H1 (cell line): ENCODE data around the gene ATP5ME. TPM values are rescaled to one million over a fixed set of nuclear protein-coding genes. Genes with fewer than 3 reads are reported as not detected.

Experiments
- CTCF ChIA-PET: fragments of 300-600 bp; sonication (Branson Sonifier 250); formaldehyde crosslinking; loops from one replicate; lab custom pipeline; 2021; ENCODE audit not compliant: partially characterized antibody; lab: Charles Lee
- POLR2A ChIA-PET: fragments of 300-600 bp; sonication (Branson Sonifier 250); formaldehyde crosslinking; loops from one replicate; lab custom pipeline; 2021; ENCODE audit warnings: inconsistent platforms; ENCODE audit not compliant: partially characterized antibody; lab: Charles Lee
- DNase-seq, 2 experiments: peaks; one replicate each; pipeline versions ENCODE4 v3.0.0 to v3.0.0-alpha.2; 2010 to 2022; ENCODE audit warnings: low spot score in 2 of 2, low read depth in 1 of 2, mixed read lengths in 1 of 2
- FAIRE-seq: peaks from 2 replicates; lab custom pipeline; 2011; peaks lifted over from hg19 to GRCh38; lab: Jason Lieb, UNC
- H2AFZ ChIP-seq: 2 replicates; pipeline ENCODE4 v1.8.1; 2012; ENCODE audit warnings: low read length, inconsistent platforms
- H2AK5ac ChIP-seq: 2 replicates; pipeline ENCODE4 v1.6.1; 2013; ENCODE audit warnings: low read depth, low read length
- H2BK120ac ChIP-seq: replicated peaks from 2 replicates; pipeline ENCODE3; 2013; ENCODE audit warnings: low read depth, low read length, inconsistent platforms
- H2BK12ac ChIP-seq: 2 replicates; pipeline ENCODE4 v1.6.1; 2013; ENCODE audit warnings: low read depth, low read length
- H2BK15ac ChIP-seq: 2 replicates; pipeline ENCODE4 v1.6.1; 2013; ENCODE audit warnings: low read length
- H2BK20ac ChIP-seq: 2 replicates; pipeline ENCODE4 v1.6.1; 2013; ENCODE audit warnings: low read length
- H2BK5ac ChIP-seq: 2 replicates; pipeline ENCODE4 v1.6.1; 2013; ENCODE audit warnings: low read depth, low read length
- H3K14ac ChIP-seq: 2 replicates; pipeline ENCODE4 v1.6.1; 2013; ENCODE audit warnings: inconsistent platforms; ENCODE audit not compliant: insufficient read length
- H3K18ac ChIP-seq: 2 replicates; pipeline ENCODE4 v1.6.1; 2013; ENCODE audit warnings: low read length; ENCODE audit errors: extremely low read depth
- H3K23ac ChIP-seq: 2 replicates; pipeline ENCODE4 v1.6.1; 2013; ENCODE audit warnings: inconsistent platforms; ENCODE audit not compliant: insufficient read length
- H3K23me2 ChIP-seq: 2 replicates; pipeline ENCODE4 v1.6.1; 2013; ENCODE audit warnings: low read depth, low read length
- H3K27ac ChIP-seq: 2 replicates; pipeline ENCODE4 v1.6.1; 2011; ENCODE audit warnings: low read depth, low read length, inconsistent platforms
- H3K27me3 ChIP-seq, 4 experiments: replicated peaks in 1 of 4; 1 replicate in 1 of 4; 2 replicates in 3 of 4; pipeline versions ENCODE4 v1.6.1 to v1.8.1; 2011 to 2013; ENCODE audit warnings: low read length in 3 of 4, mild to moderate bottlenecking in 3 of 4, inconsistent platforms in 2 of 4, mixed read lengths in 2 of 4, moderate library complexity in 1 of 4; ENCODE audit not compliant: control insufficient read depth in 3 of 4, insufficient read depth in 3 of 4; ENCODE audit errors: extremely low read depth in 1 of 4
- H3K36me3 ChIP-seq, 4 experiments: 2 replicates each; pipeline versions ENCODE4 v1.6.1 to v1.8.1; 2011 to 2013; ENCODE audit warnings: mild to moderate bottlenecking in 4 of 4, low read length in 3 of 4, moderate library complexity in 2 of 4, control low read depth in 1 of 4, inconsistent platforms in 1 of 4; ENCODE audit not compliant: insufficient read depth in 4 of 4, control insufficient read depth in 2 of 4
- H3K4ac ChIP-seq: replicated peaks from 2 replicates; pipeline ENCODE3; 2013; ENCODE audit warnings: low read length, low read depth, mixed read lengths, inconsistent platforms; ENCODE audit not compliant: insufficient read length
- H3K4me1 ChIP-seq, 4 experiments: replicated peaks in 1 of 4; 1 replicate in 1 of 4; 2 replicates in 3 of 4; pipeline versions ENCODE4 v1.6.1 to v1.8.1; 2011 to 2013; ENCODE audit warnings: low read length in 3 of 4, inconsistent platforms in 2 of 4, mixed read lengths in 1 of 4; ENCODE audit not compliant: insufficient read depth in 4 of 4, control insufficient read depth in 3 of 4
- H3K4me2 ChIP-seq, 2 experiments: 2 replicates each; pipeline versions ENCODE4 v1.6.1 to v1.8.1; 2011 to 2013; ENCODE audit warnings: low read depth in 2 of 2, low read length in 2 of 2, control low read depth in 1 of 2, inconsistent platforms in 1 of 2, mild to moderate bottlenecking in 1 of 2; ENCODE audit not compliant: insufficient read depth in 1 of 2
- H3K4me3 ChIP-seq, 4 experiments: fragments of 200-600, 300-600 bp in 1 of 4; sonication (generic), shearing (Covaris generic), sonication (Bioruptor Twin) in 1 of 4; 2 replicates each; pipeline versions ENCODE4 v1.5.1 to v1.8.1; 2011 to 2016; ENCODE audit warnings: low read length in 4 of 4, low read depth in 3 of 4, control low read depth in 2 of 4, inconsistent platforms in 2 of 4, mild to moderate bottlenecking in 2 of 4, mixed read lengths in 1 of 4, moderate library complexity in 1 of 4; ENCODE audit not compliant: insufficient read depth in 2 of 4; ENCODE audit errors: extremely low read depth in 1 of 4
- H3K56ac ChIP-seq: replicated peaks from 2 replicates; pipeline ENCODE3; 2013; ENCODE audit warnings: low read depth, mild to moderate bottlenecking, mixed read lengths, low read length, inconsistent platforms; ENCODE audit not compliant: insufficient read length
- H3K79me1 ChIP-seq: 2 replicates; pipeline ENCODE4 v1.6.1; 2013; ENCODE audit warnings: low read depth, low read length, control low read depth
- H3K79me2 ChIP-seq, 2 experiments: 2 replicates each; pipeline versions ENCODE4 v1.6.1 to v1.8.1; 2012 to 2013; ENCODE audit warnings: low read length in 2 of 2, mild to moderate bottlenecking in 2 of 2, inconsistent platforms in 1 of 2; ENCODE audit not compliant: insufficient read depth in 2 of 2, control insufficient read depth in 1 of 2
- H3K9ac ChIP-seq, 4 experiments: replicated peaks in 1 of 4; 1 replicate in 1 of 4; 2 replicates in 3 of 4; pipeline versions ENCODE4 v1.6.1 to v1.8.1; 2011 to 2013; ENCODE audit warnings: low read depth in 3 of 4, low read length in 3 of 4, control low read depth in 2 of 4, mild to moderate bottlenecking in 2 of 4, moderate library complexity in 2 of 4, inconsistent platforms in 1 of 4; ENCODE audit errors: extremely low read depth in 1 of 4
- H3K9me3 ChIP-seq, 2 experiments: 2 replicates each; pipeline versions ENCODE4 v1.6.1 to v1.8.1; 2012 to 2013; ENCODE audit warnings: mild to moderate bottlenecking in 2 of 2, moderate library complexity in 2 of 2, control low read depth in 1 of 2, inconsistent platforms in 1 of 2, low read depth in 1 of 2, low read length in 1 of 2, mixed read lengths in 1 of 2; ENCODE audit not compliant: insufficient read depth in 2 of 2
- H4K20me1 ChIP-seq, 2 experiments: replicated peaks in 1 of 2; 2 replicates each; pipeline versions ENCODE3 to v1.8.1; 2011 to 2013; ENCODE audit warnings: inconsistent platforms in 2 of 2, low read length in 2 of 2, mild to moderate bottlenecking in 1 of 2; ENCODE audit not compliant: insufficient read depth in 2 of 2, control insufficient read depth in 1 of 2
- H4K5ac ChIP-seq: 2 replicates; pipeline ENCODE4 v1.6.1; 2013; ENCODE audit warnings: low read length, low read depth, mixed read lengths, inconsistent platforms; ENCODE audit not compliant: insufficient read length
- H4K8ac ChIP-seq: 2 replicates; pipeline ENCODE4 v1.8.0; 2013; ENCODE audit warnings: mild to moderate bottlenecking, moderate library complexity, low read length, inconsistent platforms; ENCODE audit not compliant: insufficient read depth; ENCODE audit errors: extremely low read depth
- H4K91ac ChIP-seq: replicated peaks from 2 replicates; pipeline ENCODE3; 2013; ENCODE audit warnings: low read length, mixed read lengths, inconsistent platforms; ENCODE audit not compliant: insufficient read length
- CTCF ChIP-seq, 3 experiments: IDR thresholded peaks; 1 replicate in 2 of 3; 2 replicates in 1 of 3; pipeline versions ENCODE4 v1.5.1 to v1.6.1; 2011; ENCODE audit warnings: low read length in 3 of 3, mild to moderate bottlenecking in 3 of 3, inconsistent platforms in 2 of 3, low read depth in 1 of 3, moderate library complexity in 1 of 3; ENCODE audit not compliant: insufficient read depth in 1 of 3; ENCODE audit errors: control extremely low read depth in 1 of 3
- WGBS, 2 experiments: shearing (Covaris generic) in 1 of 2; methylation state at CpG; one replicate each; pipeline versions ENCODE4 v1.1.6 to v1.1.7; 2013 to 2015; ENCODE audit warnings: low lambda C conversion rate in 2 of 2, mixed read lengths in 2 of 2, inconsistent platforms in 1 of 2, low coverage in 1 of 2, missing lambda C conversion rate in 1 of 2; ENCODE audit not compliant: insufficient replicate concordance in 2 of 2, insufficient coverage in 1 of 2, insufficient read length in 1 of 2; ENCODE audit errors: extremely low coverage in 1 of 2, missing lambda C conversion rate in 1 of 2; 5-methylcytosine and 5-hydroxymethylcytosine counted together
- polyA plus RNA-seq, 7 experiments: library from polyadenylated mRNA; depleted of rRNA in 3 of 7; stranded (reverse) in 5 of 7; unstranded in 2 of 7; fragments of >200 nt in 5 of 7; fragments of 200-250 nt in 2 of 7; gene quantifications; 1 replicate in 5 of 7; 2 replicates in 1 of 7; 4 replicates in 1 of 7; pipeline versions ENCODE4 v1.2.1 to v1.2.3, GENCODE V29; 2011 to 2013; ENCODE audit warnings: missing spikeins in 2 of 7, mixed read lengths in 2 of 7
- total RNA-seq: library from RNA; stranded (reverse); fragmentation: NEBNext Ultra II Directional; extraction: Animal tissue kit (Norgen Biotek cat#: 25700); gene quantifications from 2 replicates; pipeline ENCODE4 v1.2.1, GENCODE V29; 2021

ATP5ME gene
- total and polyA plus RNA-seq, 2 of the 8 experiments (the other 6 are each of a cell fraction or from before 2014, with no cell fraction given), result 375 to 450 TPM

GRCh38 chr4:717601-718320 lies 43.7 kb upstream of the ATP5ME start:
- Histone ChIP-seq H4K5ac (no peak overlapping the region), H2AFZ (no peak overlapping the region), H3K79me2 (peaks cover 6 to 81% of the 10 kb centered on the region in 2 experiments; a peak in 3 of 4 replicates), H3K27ac (no peak overlapping the region), H3K9ac (no peak overlapping the region), H2BK20ac (no peak overlapping the region), H3K36me3 (peaks cover 0 to 7% (median 0%) of the 10 kb centered on the region in 4 experiments; a peak in 2 of 8 replicates), H2AK5ac (no peak overlapping the region), H3K4me1 (no peaks in the 10 kb centered on the region), H3K9me3 (no peaks in the 10 kb centered on the region), H4K20me1 (peaks cover 29 to 52% of the 10 kb centered on the region in 2 experiments), H3K4me2 (no peak overlapping the region), H3K4ac (no peak overlapping the region), H3K27me3 (no peaks in the 10 kb centered on the region), H3K56ac (no peak overlapping the region), H2BK15ac (no peak overlapping the region)
- CTCF ChIA-PET, result interaction anchor here (1.8 to 2.8 kb wide), 2 partner anchors 24 to 34 kb away, joined by 7 to 16 read pairs; no protein-coding TSS in a partner anchor
- FAIRE-seq, result no peak
- POLR2A ChIA-PET, result interaction anchor here (0.6 kb wide), 2 partner anchors 27 to 33 kb away, joined by 3 to 4 read pairs; no protein-coding TSS in a partner anchor
- WGBS, 2 experiments, result 95% methylated on average over 34 of the region's 34 CpGs; no CpG with 5 or more reads in 1 of the 2 experiments
- no peak for TF ChIP-seq CTCF (IDR thresholded peaks at IDR 0.05; ENCODE audit: control extremely low read depth in 1 of 3, insufficient read depth in 1 of 3, low read depth in 1 of 3, low read length in 3 of 3)
- TF ChIP-seq, all 59 proteins: peak for 0
- Histone ChIP-seq H3K79me1 (peaks cover 35% of the 10 kb centered on the region), H3K4me3 (no peak overlapping the region), H2BK12ac (no peak overlapping the region), H3K23ac (no peak overlapping the region), H4K8ac (no peak overlapping the region), H3K14ac (no peak overlapping the region), H2BK120ac (no peak overlapping the region), H3K23me2 (no peaks in the 10 kb centered on the region), H3K18ac (no peak overlapping the region), H2BK5ac (no peak overlapping the region), H4K91ac (no peak overlapping the region)
- no peak for DNase-seq
